Smooth muscle cell (in vitro differentiated cells): ENCODE results near the gene VCL. TPM values are rescaled to one million over a fixed set of nuclear protein-coding genes. Genes with fewer than 3 reads are reported as not detected.

ENCODE experiments used
- DNase-seq: peaks from one replicate; lab custom pipeline; 2025; ENCODE audit not compliant: unreplicated experiment; lab: John Stamatoyannopoulos, UW
- H2AFZ ChIP-seq: fragments of 200-600 bp; sonication (generic); 2 replicates; pipeline ENCODE4 v1.6.0; 2016; ENCODE audit warnings: antibody characterized with exemption, low read depth, mild to moderate bottlenecking
- H3F3A ChIP-seq: fragments of 200-600 bp; sonication (generic); 2 replicates; pipeline ENCODE4 v1.6.0; 2017; ENCODE audit warnings: antibody characterized with exemption, low read depth
- H3K27ac ChIP-seq: fragments of 200-600 bp; sonication (generic); 2 replicates; pipeline ENCODE4 v1.5.1; 2016; ENCODE audit warnings: low read depth, mild to moderate bottlenecking
- H3K27me3 ChIP-seq: fragments of 200-600 bp; sonication (generic); 2 replicates; pipeline ENCODE4 v1.6.1; 2016; ENCODE audit warnings: low read depth, mild to moderate bottlenecking
- H3K36me3 ChIP-seq: fragments of 200-600 bp; sonication (generic); 2 replicates; pipeline ENCODE4 v1.5.1; 2016; ENCODE audit warnings: low read depth
- H3K4me1 ChIP-seq: fragments of 200-600 bp; sonication (generic); 2 replicates; pipeline ENCODE4 v1.5.1; 2016; ENCODE audit warnings: low read depth
- H3K4me2 ChIP-seq: fragments of 200-600 bp; sonication (generic); 2 replicates; pipeline ENCODE4 v1.6.0; 2016; ENCODE audit warnings: mild to moderate bottlenecking
- H3K4me3 ChIP-seq: fragments of 200-600 bp; sonication (generic); 2 replicates; pipeline ENCODE4 v1.5.1; 2016; ENCODE audit warnings: mild to moderate bottlenecking
- H3K79me2 ChIP-seq: fragments of 200-600 bp; sonication (generic); 2 replicates; pipeline ENCODE4 v1.6.0; 2016; ENCODE audit warnings: low read depth, mild to moderate bottlenecking
- H3K9ac ChIP-seq: fragments of 200-600 bp; sonication (generic); 2 replicates; pipeline ENCODE4 v1.6.0; 2016; ENCODE audit warnings: low read depth
- H3K9me3 ChIP-seq: fragments of 200-600 bp; sonication (generic); replicated peaks from 2 replicates; pipeline ENCODE4 v1.5.1; 2016; ENCODE audit warnings: low read depth
- H4K20me1 ChIP-seq: fragments of 200-600 bp; sonication (generic); 2 replicates; pipeline ENCODE4 v1.6.0; 2016; ENCODE audit warnings: low read depth
- CTCF ChIP-seq: fragments of 200-600 bp; sonication (generic); IDR thresholded peaks from 2 replicates; pipeline ENCODE4 v1.5.1; 2017; ENCODE audit warnings: borderline replicate concordance, mild to moderate bottlenecking, antibody characterized with exemption; ENCODE audit not compliant: insufficient read depth, poor library complexity, severe bottlenecking
- WGBS: methylation state at CpG from one replicate; pipeline ENCODE4 v1.1.7; 2016; ENCODE audit warnings: low lambda C conversion rate; 5-methylcytosine and 5-hydroxymethylcytosine counted together
- polyA plus RNA-seq: library from polyadenylated mRNA; unstranded; fragments of >200 nt; fragmentation: Nextera tagmentation; extraction: Ambion mirVana; gene quantifications from 2 replicates; pipeline ENCODE4 v1.2.1, GENCODE V29; 2016
- total RNA-seq: library from RNA; depleted of rRNA; stranded (reverse); fragments of >200 nt; gene quantifications from 2 replicates; pipeline ENCODE4 v1.2.3, GENCODE V29; 2014

The VCL gene
- total and polyA plus RNA-seq, 2 experiments from 2014 or later, result 128 to 187 TPM

GRCh38 chr10:74040200-74041126 lies 42.5 kb downstream of the VCL start:
- no peak for TF ChIP-seq CTCF
- Histone ChIP-seq H3K4me3 (no peak overlapping the region), H3K27ac (peak overlapping the region; percentile 23), H3K9me3 (no peaks in the 10 kb centered on the region), H3F3A (peaks cover 15% of the 10 kb centered on the region), H3K4me1 (peaks cover 3% of the 10 kb centered on the region), H2AFZ (no peak overlapping the region), H3K27me3 (no peaks in the 10 kb centered on the region), H3K4me2 (no peak overlapping the region), H3K79me2 (peaks cover 99% of the 10 kb centered on the region), H4K20me1 (peaks cover 100% of the 10 kb centered on the region), H3K9ac (no peak overlapping the region), H3K36me3 (peaks cover 14% of the 10 kb centered on the region)
- 64% methylated on average over 3 of the region's 3 CpGs for WGBS
- DNase-seq, result no peak

- Histone ChIP-seq H3F3A (peaks cover 29% of the 10 kb centered on the region), H3K9me3 (no peaks in the 10 kb centered on the region), H3K9ac (no peak overlapping the region), H3K4me2 (no peak overlapping the region), H3K36me3 (peaks cover 18% of the 10 kb centered on the region), H4K20me1 (peaks cover 100% of the 10 kb centered on the region), H3K79me2 (peaks cover 99% of the 10 kb centered on the region), H3K4me3 (no peak overlapping the region), H3K4me1 (no peaks in the 10 kb centered on the region), H3K27me3 (no peaks in the 10 kb centered on the region), H2AFZ (no peak overlapping the region), H3K27ac (no peak overlapping the region)
- 44% methylated on average over 2 of the region's 2 CpGs for WGBS
- DNase-seq, result no peak
- TF ChIP-seq CTCF, result no peak
Measured at GRCh38 chr10:74044419-74044818, 46.5 kb downstream of the VCL start.

- TF ChIP-seq CTCF, result no peak
- Histone ChIP-seq H2AFZ (no peak overlapping the region), H3K4me2 (peak overlapping the region; percentile 6), H3K9ac (peak overlapping the region; percentile 2), H3F3A (peaks cover 28% of the 10 kb centered on the region), H3K9me3 (no peaks in the 10 kb centered on the region), H3K4me1 (no peaks in the 10 kb centered on the region), H3K27me3 (no peaks in the 10 kb centered on the region), H3K36me3 (peaks cover 18% of the 10 kb centered on the region), H3K79me2 (peaks cover 99% of the 10 kb centered on the region), H4K20me1 (peaks cover 100% of the 10 kb centered on the region), H3K4me3 (no peak overlapping the region), H3K27ac (peak overlapping the region; percentile 67)
- no peak for DNase-seq
- WGBS, result 48% methylated on average over 2 of the region's 2 CpGs
Measured at GRCh38 chr10:74047304-74047703, 49.4 kb downstream of the VCL start.
